ENCODE measurements around the gene CUX1.
A peak's percentile ranks its signal among the peaks of the same experiment; 100 is the strongest.

CUX1 gene

GRCh38 chr7:102279537-102280400 is 462.3 kb downstream of the CUX1 start:
- 66% methylated on average over 21 of the region's 23 CpGs for WGBS
- H3K27me3 ChIP-seq (ENCODE audit: insufficient read depth, low read length): no peaks in the 10 kb centered on the region
- no peaks in the 10 kb centered on the region for H3K36me3 ChIP-seq (ENCODE audit: insufficient read depth, low read length)
- no peaks in the 10 kb centered on the region for H3K4me1 ChIP-seq (ENCODE audit: insufficient read depth, low read length)
- no peak overlapping the region for H3K9ac ChIP-seq (ENCODE audit: low read depth, low read length)
- H3K27ac ChIP-seq (ENCODE audit: low read depth, low read length): no peak overlapping the region
- H3K4me3 ChIP-seq (ENCODE audit: low read length): no peak overlapping the region
- H3K9me3 ChIP-seq (ENCODE audit: insufficient read depth, low read depth, low read length): no peaks in the 10 kb centered on the region

DNA sequence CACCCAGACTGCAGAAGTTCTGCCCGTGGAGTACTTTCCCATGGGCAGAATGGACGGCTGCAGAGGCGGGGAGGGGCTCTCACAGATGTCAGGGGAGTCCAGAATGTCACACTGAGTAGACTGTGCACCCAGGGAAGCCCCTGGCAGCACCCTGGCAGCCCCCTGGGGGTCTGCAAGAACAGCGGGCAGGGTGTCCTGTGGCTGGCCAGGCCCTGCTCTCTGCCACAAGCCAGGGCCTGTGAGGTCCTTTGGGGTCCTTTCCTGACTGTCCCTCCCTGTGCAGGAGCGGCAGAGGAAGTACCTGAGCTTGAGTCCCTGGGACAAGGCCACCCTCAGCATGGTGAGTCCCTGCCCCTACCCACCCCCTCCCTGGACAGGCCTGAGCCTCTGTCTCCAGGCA is 463.1 kb downstream of the CUX1 start:
- Histone ChIP-seq H3K36me3 (ENCODE audit: insufficient read depth, low read length) (no peaks in the 10 kb centered on the region), H3K27ac (ENCODE audit: low read depth, low read length) (no peak overlapping the region), H3K9me3 (ENCODE audit: insufficient read depth, low read depth, low read length) (no peaks in the 10 kb centered on the region), H3K4me3 (ENCODE audit: low read length) (no peak overlapping the region), H3K9ac (ENCODE audit: low read depth, low read length) (no peak overlapping the region), H3K27me3 (ENCODE audit: insufficient read depth, low read length) (no peaks in the 10 kb centered on the region), H3K4me1 (ENCODE audit: insufficient read depth, low read length) (0 out of 2 replicates have a peak, but pooled peaks cover 3% of the 10 kb centered on the region)
- WGBS: 88% methylated on average over 5 of the region's 5 CpGs

GRCh38 chr7:102281785-102282184 is 464.4 kb downstream of the CUX1 start:
- Histone ChIP-seq H3K4me3 (ENCODE audit: low read length) (no peak overlapping the region), H3K4me1 (ENCODE audit: insufficient read depth, low read length) (0 out of 2 replicates have a peak, but pooled peaks cover 3% of the 10 kb centered on the region), H3K9ac (ENCODE audit: low read depth, low read length) (no peak overlapping the region), H3K9me3 (ENCODE audit: insufficient read depth, low read depth, low read length) (no peaks in the 10 kb centered on the region), H3K36me3 (ENCODE audit: insufficient read depth, low read length) (no peaks in the 10 kb centered on the region), H3K27me3 (ENCODE audit: insufficient read depth, low read length) (peaks cover 4% of the 10 kb centered on the region; the same call in 1 of the 2 replicates), H3K27ac (ENCODE audit: low read depth, low read length) (no peak overlapping the region)
- 94% methylated on average over 14 of the region's 14 CpGs for WGBS

- Histone ChIP-seq H3K27ac (ENCODE audit: low read depth, low read length) (no peak overlapping the region), H3K9me3 (ENCODE audit: insufficient read depth, low read depth, low read length) (no peaks in the 10 kb centered on the region), H3K4me3 (ENCODE audit: low read length) (no peak overlapping the region), H3K27me3 (ENCODE audit: insufficient read depth, low read length) (peaks cover 5% of the 10 kb centered on the region; the same call in 1 of the 2 replicates), H3K36me3 (ENCODE audit: insufficient read depth, low read length) (no peaks in the 10 kb centered on the region), H3K4me1 (ENCODE audit: insufficient read depth, low read length) (0 out of 2 replicates have a peak, but pooled peaks cover 3% of the 10 kb centered on the region), H3K9ac (ENCODE audit: low read depth, low read length) (no peak overlapping the region)
- WGBS: 92% methylated on average over 31 of the region's 32 CpGs
These were observed 465.3 kb downstream of the CUX1 start for GRCh38 chr7:102282465-102283362.

GRCh38 chr7:102283477-102284189 is 466.2 kb downstream of the CUX1 start:
- H3K27ac ChIP-seq (ENCODE audit: low read depth, low read length): no peak overlapping the region
- H3K4me3 ChIP-seq (ENCODE audit: low read length): no peak overlapping the region
- H3K9ac ChIP-seq (ENCODE audit: low read depth, low read length): no peak overlapping the region

GRCh38 chr7:102284399-102284798 is 467.0 kb downstream of the CUX1 start:
- Histone ChIP-seq H3K36me3 (ENCODE audit: insufficient read depth, low read length) (no peaks in the 10 kb centered on the region), H3K27ac (ENCODE audit: low read depth, low read length) (no peak overlapping the region), H3K27me3 (ENCODE audit: insufficient read depth, low read length) (peaks cover 9% of the 10 kb centered on the region; the same call in 1 of the 2 replicates), H3K9me3 (ENCODE audit: insufficient read depth, low read depth, low read length) (no peaks in the 10 kb centered on the region), H3K4me3 (ENCODE audit: low read length) (no peak overlapping the region), H3K4me1 (ENCODE audit: insufficient read depth, low read length) (0 out of 2 replicates have a peak, but pooled peaks cover 3% of the 10 kb centered on the region), H3K9ac (ENCODE audit: low read depth, low read length) (no peak overlapping the region)
- WGBS: 96% methylated on average over 12 of the region's 12 CpGs

More at GRCh38 chr7:102283477-102284189, 466.2 kb downstream of the CUX1 start:
- no peaks in the 10 kb centered on the region for H3K9me3 ChIP-seq (ENCODE audit: insufficient read depth, low read depth, low read length)
- 90% methylated on average over 9 of the region's 10 CpGs for WGBS
- no peaks in the 10 kb centered on the region for H3K36me3 ChIP-seq (ENCODE audit: insufficient read depth, low read length)
- H3K27me3 ChIP-seq (ENCODE audit: insufficient read depth, low read length): peaks cover 9% of the 10 kb centered on the region; the same call in 1 of the 2 replicates
- 0 out of 2 replicates have a peak, but pooled peaks cover 3% of the 10 kb centered on the region for H3K4me1 ChIP-seq (ENCODE audit: insufficient read depth, low read length)

- no peak overlapping the region for H3K9ac ChIP-seq (ENCODE audit: low read depth, low read length)
- 0 out of 2 replicates have a peak, but pooled peaks cover 3% of the 10 kb centered on the region for H3K4me1 ChIP-seq (ENCODE audit: insufficient read depth, low read length)
- WGBS: 77% methylated on average over 19 of the region's 19 CpGs
- no peak overlapping the region for H3K4me3 ChIP-seq (ENCODE audit: low read length)
- no peak overlapping the region for H3K27ac ChIP-seq (ENCODE audit: low read depth, low read length)
- H3K36me3 ChIP-seq (ENCODE audit: insufficient read depth, low read length): no peaks in the 10 kb centered on the region
- H3K27me3 ChIP-seq (ENCODE audit: insufficient read depth, low read length): peaks cover 9% of the 10 kb centered on the region; the same call in 1 of the 2 replicates
- no peaks in the 10 kb centered on the region for H3K9me3 ChIP-seq (ENCODE audit: insufficient read depth, low read depth, low read length)
These were observed 467.6 kb downstream of the CUX1 start for GRCh38 chr7:102284891-102285539.

GRCh38 chr7:102285540-102286236 is 468.3 kb downstream of the CUX1 start:
- 46% methylated on average over 19 of the region's 19 CpGs for WGBS

DNA sequence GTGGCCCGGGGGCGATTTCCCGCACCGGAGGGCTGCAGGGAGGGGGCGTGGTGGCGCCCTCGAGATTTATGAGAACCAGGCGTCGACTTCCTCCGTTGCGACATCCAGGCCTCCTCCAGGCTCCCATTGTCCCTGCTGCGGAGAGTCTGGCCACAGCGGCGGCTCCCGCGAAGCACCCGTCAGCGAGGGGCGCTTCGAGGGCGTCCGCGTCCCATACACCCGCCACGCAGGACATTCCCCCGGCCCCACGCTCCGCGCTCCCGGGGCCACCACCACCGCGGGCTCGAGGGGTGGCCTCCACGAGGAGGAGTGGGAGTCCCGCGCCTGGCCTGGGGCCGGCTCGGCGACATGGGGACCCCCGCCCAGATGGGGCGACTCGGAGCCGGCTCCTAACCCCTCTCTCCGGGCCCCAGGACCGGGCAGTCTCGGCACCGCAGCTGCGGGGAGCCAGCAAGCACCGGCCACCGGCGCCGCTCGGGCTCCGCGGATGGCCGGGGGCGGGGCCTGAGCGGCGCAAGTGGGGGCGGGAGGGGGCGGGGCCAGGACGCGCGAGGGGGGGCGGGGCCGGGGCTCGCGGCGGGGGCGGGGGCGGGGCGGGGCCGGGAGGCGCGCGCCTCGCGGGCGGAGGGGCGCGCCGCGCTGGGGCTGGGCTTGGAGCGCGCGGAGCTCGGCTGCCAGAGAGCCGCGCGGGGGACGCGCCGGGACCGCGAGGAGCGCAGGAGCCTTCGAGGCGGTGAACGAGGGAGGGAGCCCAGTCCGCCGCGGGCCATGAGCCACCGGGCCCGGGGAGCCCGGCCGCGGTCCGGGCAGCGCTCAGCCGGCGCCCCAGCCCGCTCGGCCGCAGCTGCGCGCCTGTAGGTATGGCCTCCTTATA is 469.0 kb downstream of the CUX1 start, which contains the start of gene SH2B2:
Gene SH2B2, plus strand, starts transcription at position 632 of the 874 bp plus-strand sequence. CDS start 13,683 bp downstream, outside the sequence.
- Histone ChIP-seq H3K27ac (ENCODE audit: low read depth, low read length) (peak within 1 kb of the TSS; percentile 76; the same call in 1 of the 2 replicates), H3K27me3 (ENCODE audit: insufficient read depth, low read length) (peaks cover 9% of the 10 kb centered on the region; the same call in 1 of the 2 replicates), H3K4me3 (ENCODE audit: low read length) (peak within 1 kb of the TSS; percentile 75), H3K36me3 (ENCODE audit: insufficient read depth, low read length) (no peaks in the 10 kb centered on the region), H3K9me3 (ENCODE audit: insufficient read depth, low read depth, low read length) (no peaks in the 10 kb centered on the region), H3K4me1 (ENCODE audit: insufficient read depth, low read length) (0 out of 2 replicates have a peak, but pooled peaks cover 3% of the 10 kb centered on the region), H3K9ac (ENCODE audit: low read depth, low read length) (peak within 1 kb of the TSS; percentile 87)
- WGBS: under 1% methylated on average over 110 of the region's 116 CpGs

More at GRCh38 chr7:102285540-102286236, 468.3 kb downstream of the CUX1 start:
- H3K9ac ChIP-seq (ENCODE audit: low read depth, low read length): peak overlapping the region; percentile 87
- H3K36me3 ChIP-seq (ENCODE audit: insufficient read depth, low read length): no peaks in the 10 kb centered on the region
- 0 out of 2 replicates have a peak, but pooled peaks cover 3% of the 10 kb centered on the region for H3K4me1 ChIP-seq (ENCODE audit: insufficient read depth, low read length)
- H3K9me3 ChIP-seq (ENCODE audit: insufficient read depth, low read depth, low read length): no peaks in the 10 kb centered on the region
- H3K4me3 ChIP-seq (ENCODE audit: low read length): peak overlapping the region; percentile 75
- H3K27me3 ChIP-seq (ENCODE audit: insufficient read depth, low read length): peaks cover 9% of the 10 kb centered on the region; the same call in 1 of the 2 replicates
- no peak overlapping the region for H3K27ac ChIP-seq (ENCODE audit: low read depth, low read length)

Data from HUES64 (cell line).